HG03469 (cell line): ENCODE measurements around the gene TCEA3.

Experiments
- ATAC-seq: cut with Tn5 transposase; IDR thresholded peaks from one replicate; pipeline ENCODE4 v1.9.1; 2021; ENCODE audit warnings: mild to moderate bottlenecking, moderate library complexity, moderate number of reproducible peaks; ENCODE audit not compliant: unreplicated experiment

Gene TCEA3

GRCh38 chr1:23424293-23425192, at the start of gene TCEA3:
Gene TCEA3, minus strand, starts transcription at chr1:23424748. Its CDS starts 115 bp downstream, at chr1:23424633.
- no peak for ATAC-seq

GRCh38 chr1:23473037-23473800, 48.7 kb upstream of the TCEA3 start:
- ATAC-seq: no peak

GRCh38 chr1:23472351-23473036, 47.9 kb upstream of the TCEA3 start:
- no peak for ATAC-seq

GRCh38 chr1:23471473-23472075, 47.0 kb upstream of the TCEA3 start:
- no peak for ATAC-seq

GRCh38 chr1:23470282-23471070, 45.9 kb upstream of the TCEA3 start:
- ATAC-seq: no peak

- ATAC-seq: no peak
Observed at GRCh38 chr1:23469372-23469982, 44.9 kb upstream of the TCEA3 start.

- no peak for ATAC-seq
Observed at GRCh38 chr1:23466423-23466989, 42.0 kb upstream of the TCEA3 start.

GRCh38 chr1:23463286-23463685, 38.7 kb upstream of the TCEA3 start:
- ATAC-seq: no peak

- no peak for ATAC-seq
Observed at GRCh38 chr1:23462766-23463165, 38.2 kb upstream of the TCEA3 start.

- ATAC-seq: no peak
Observed at GRCh38 chr1:23461050-23461449, 36.5 kb upstream of the TCEA3 start.

GRCh38 chr1:23460519-23460918, 36.0 kb upstream of the TCEA3 start:
- ATAC-seq: no peak

GRCh38 chr1:23459338-23459757, 34.8 kb upstream of the TCEA3 start:
- ATAC-seq: no peak

GRCh38 chr1:23456226-23456625, 31.7 kb upstream of the TCEA3 start:
- no peak for ATAC-seq

GRCh38 chr1:23453455-23454000, 29.0 kb upstream of the TCEA3 start:
- no peak for ATAC-seq

GRCh38 chr1:23452011-23452411, 27.5 kb upstream of the TCEA3 start:
- no peak for ATAC-seq

GRCh38 chr1:23451441-23451840, 26.9 kb upstream of the TCEA3 start:
- ATAC-seq: no peak

- no peak for ATAC-seq
Observed at GRCh38 chr1:23450894-23451293, 26.3 kb upstream of the TCEA3 start.

- ATAC-seq: no peak
Observed at GRCh38 chr1:23449958-23450357, 25.4 kb upstream of the TCEA3 start.

- ATAC-seq: no peak
Observed at GRCh38 chr1:23449306-23449705, 24.8 kb upstream of the TCEA3 start.
